ENCODE results near the gene CTNNAL1. TPM values are rescaled to one million over a fixed set of nuclear protein-coding genes. Genes with fewer than 3 reads are reported as not detected.

CTNNAL1 gene
- polyA plus RNA-seq, 1 donor from 2014 or later, result 24.7 TPM

GRCh38 chr9:109031241-109031640 lies 17.9 kb upstream of the CTNNAL1 start:
- TF ChIP-seq REST (IDR thresholded peaks at IDR 0.05; ENCODE audit: borderline replicate concordance) (no peak), EZH2 (IDR thresholded peaks at IDR 0.05; ENCODE audit: borderline replicate concordance, insufficient read depth, low read length, poor library complexity, severe bottlenecking) (no peak), MXI1 (conservative IDR thresholded peaks at IDR 0.05; ENCODE audit: poor library complexity, severe bottlenecking) (no peak), SMC3 (conservative IDR thresholded peaks at IDR 0.05; ENCODE audit: poor library complexity) (no peak), POLR2AphosphoS5 (IDR thresholded peaks at IDR 0.05) (no peak), EP300 (conservative IDR thresholded peaks at IDR 0.05; ENCODE audit: poor library complexity, severe bottlenecking) (no peak), CTCF (IDR thresholded peaks at IDR 0.05; ENCODE audit: poor library complexity, severe bottlenecking) (no peak)
- Histone ChIP-seq H4K20me1 (ENCODE audit: insufficient read depth) (no peaks in the 10 kb centered on the region), H3K9ac (ENCODE audit: low read length) (no peak overlapping the region), H3K36me3 (ENCODE audit: insufficient read depth, low read length) (no peaks in the 10 kb centered on the region), H3K27ac (ENCODE audit: low read length) (no peak overlapping the region), H3F3A (ENCODE audit: insufficient read depth, low read length, poor library complexity, severe bottlenecking) (no peaks in the 10 kb centered on the region), H3K79me2 (replicated peaks; ENCODE audit: insufficient read depth, low read length) (no peaks in the 10 kb centered on the region), H3K9me3 (ENCODE audit: low read length) (no peaks in the 10 kb centered on the region), H3K9me2 (ENCODE audit: insufficient read depth, low read length) (no peaks in the 10 kb centered on the region), H3K4me2 (ENCODE audit: low read length) (no peak overlapping the region), H2AFZ (ENCODE audit: low read depth, low read length) (no peak overlapping the region), H3K4me3 (ENCODE audit: low read length) (no peak overlapping the region), H3K27me3 (ENCODE audit: insufficient read depth, low read depth, low read length) (no peaks in the 10 kb centered on the region)

GRCh38 chr9:109030426-109030825 lies 17.1 kb upstream of the CTNNAL1 start:
- Histone ChIP-seq H4K20me1 (ENCODE audit: insufficient read depth) (no peaks in the 10 kb centered on the region), H3K79me2 (replicated peaks; ENCODE audit: insufficient read depth, low read length) (no peaks in the 10 kb centered on the region), H3F3A (ENCODE audit: insufficient read depth, low read length, poor library complexity, severe bottlenecking) (no peaks in the 10 kb centered on the region), H3K4me2 (ENCODE audit: low read length) (no peak overlapping the region), H3K36me3 (ENCODE audit: insufficient read depth, low read length) (no peaks in the 10 kb centered on the region), H3K9me2 (ENCODE audit: insufficient read depth, low read length) (no peaks in the 10 kb centered on the region), H3K27ac (ENCODE audit: low read length) (no peak overlapping the region), H3K27me3 (ENCODE audit: insufficient read depth, low read depth, low read length) (no peaks in the 10 kb centered on the region), H3K9ac (ENCODE audit: low read length) (no peak overlapping the region), H3K9me3 (ENCODE audit: low read length) (no peaks in the 10 kb centered on the region), H3K4me3 (ENCODE audit: low read length) (no peak overlapping the region), H2AFZ (ENCODE audit: low read depth, low read length) (no peak overlapping the region)
- no peak for TF ChIP-seq EZH2 (IDR thresholded peaks at IDR 0.05; ENCODE audit: borderline replicate concordance, insufficient read depth, low read length, poor library complexity, severe bottlenecking)
- no peak for TF ChIP-seq REST (IDR thresholded peaks at IDR 0.05; ENCODE audit: borderline replicate concordance)
- no peak for TF ChIP-seq POLR2AphosphoS5 (IDR thresholded peaks at IDR 0.05)
- TF ChIP-seq SMC3 (conservative IDR thresholded peaks at IDR 0.05; ENCODE audit: poor library complexity), result no peak
- TF ChIP-seq RAD21 (conservative IDR thresholded peaks at IDR 0.05), result no peak
- no peak for TF ChIP-seq EP300 (conservative IDR thresholded peaks at IDR 0.05; ENCODE audit: poor library complexity, severe bottlenecking)
